GM12891 (cell line): Measurements from ENCODE around the gene SHB.

Source experiments
- POLR2A ChIP-seq: IDR thresholded peaks from 2 replicates; pipeline ENCODE4 v1.6.1; 2011; ENCODE audit warnings: low read depth, low read length, control low read depth
- POLR2AphosphoS5 ChIP-seq: IDR thresholded peaks from 2 replicates; pipeline ENCODE4 v1.6.1; 2011; ENCODE audit warnings: low read depth, low read length, control low read depth
- POU2F2 ChIP-seq: IDR thresholded peaks from 2 replicates; pipeline ENCODE4 v1.6.1; 2011; ENCODE audit warnings: low read depth, mild to moderate bottlenecking, control low read depth, low read length, moderate library complexity
- SPI1 ChIP-seq: IDR thresholded peaks from 2 replicates; pipeline ENCODE4 v1.6.1; 2011; ENCODE audit warnings: low read depth, low read length, control low read depth
- TAF1 ChIP-seq: IDR thresholded peaks from 2 replicates; pipeline ENCODE4 v1.6.1; 2011; ENCODE audit warnings: low read depth, low read length, control low read depth

GRCh38 chr9:38088006-38088925 lies 19.2 kb upstream of the SHB start:
- TF ChIP-seq TAF1, result no peak
- no peak for TF ChIP-seq POLR2A
- TF ChIP-seq POLR2AphosphoS5, result no peak
- no peak for TF ChIP-seq POU2F2
- TF ChIP-seq SPI1, result peak; percentile 47; the same call in 1 of the 2 replicates
